Omental fat pad (tissue), 4 donors: ENCODE data around the gene ZIC4. TPM values are rescaled to one million over a fixed set of nuclear protein-coding genes. Genes with fewer than 3 reads are reported as not detected.

ENCODE experiments used
- ATAC-seq: fragments of 150-250 bp; one replicate; pipeline ENCODE4 v1.9.1; 2016; ENCODE audit warnings: mild to moderate bottlenecking, moderate library complexity; ENCODE audit not compliant: low FRiP score
- DNase-seq: peaks from one replicate; pipeline ENCODE4 v3.0.0-alpha.2; 2019; ENCODE audit warnings: low spot score
- CTCF ChIP-seq, 3 donors: fragments of 450-650 bp; IDR thresholded peaks; one replicate each; pipeline ENCODE4 v1.5.1; 2016 to 2017; ENCODE audit warnings: antibody characterized with exemption in 3 of 3, mild to moderate bottlenecking in 3 of 3, moderate library complexity in 2 of 3
- total RNA-seq, 4 donors: library from RNA; depleted of rRNA; stranded (reverse); fragments of >200 nt; gene quantifications; one replicate each; pipeline ENCODE4 v1.1.0, GENCODE V29; 2016

The ZIC4 gene
- total RNA-seq, 4 donors from 2014 or later: not detected

- no peak for ATAC-seq
- DNase-seq: no peak
- TF ChIP-seq CTCF (IDR thresholded peaks at IDR 0.05): no peak
These were observed 6.8 kb upstream of the ZIC4 start for GRCh38 chr3:147412917-147413685.

GRCh38 chr3:147412261-147412916 lies 6.0 kb upstream of the ZIC4 start:
- no peak for TF ChIP-seq CTCF (IDR thresholded peaks at IDR 0.05)
- DNase-seq (no peak), ATAC-seq (no peak)

- no peak for TF ChIP-seq CTCF (IDR thresholded peaks at IDR 0.05)
- DNase-seq (no peak), ATAC-seq (no peak)
These were observed 5.5 kb upstream of the ZIC4 start for GRCh38 chr3:147411815-147412241.

GRCh38 chr3:147411238-147411814 lies 5.0 kb upstream of the ZIC4 start:
- no peak for DNase-seq
- TF ChIP-seq CTCF (IDR thresholded peaks at IDR 0.05): no peak
- no peak for ATAC-seq

- no peak for DNase-seq
- no peak for ATAC-seq
- no peak for TF ChIP-seq CTCF (IDR thresholded peaks at IDR 0.05)
These were observed 4.3 kb upstream of the ZIC4 start for GRCh38 chr3:147410526-147411237.

- TF ChIP-seq CTCF (IDR thresholded peaks at IDR 0.05): no peak
- no peak for DNase-seq
- ATAC-seq: no peak
These were observed 3.8 kb upstream of the ZIC4 start for GRCh38 chr3:147410116-147410525.
